ENCODE results near the gene PTPRB.
"Not testable (repeated sequence)": the region's sequence is repeated elsewhere in the genome, so short reads cannot be mapped to it uniquely, and the experiment has no call there.

Gene PTPRB

DNA sequence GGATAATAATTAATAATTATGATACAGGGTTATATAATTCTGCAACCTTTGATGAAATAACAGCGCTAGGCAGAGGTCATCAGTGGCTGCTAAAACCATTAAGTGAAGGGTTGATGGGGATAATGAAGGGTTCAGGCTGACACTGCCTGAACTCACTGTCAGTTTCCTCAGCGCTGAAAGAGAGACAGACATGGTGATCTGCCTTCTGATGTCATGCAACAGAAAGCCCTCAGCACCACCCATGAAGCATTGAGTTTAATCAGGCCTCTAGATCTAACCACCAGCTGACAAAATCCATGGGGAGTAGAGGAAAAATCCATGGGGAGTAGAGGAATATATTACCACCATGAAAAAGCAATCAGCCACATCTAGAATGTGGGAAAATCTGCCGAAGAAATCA is 107.6 kb downstream of the PTPRB start:
- DNase-seq = no peak

DNA sequence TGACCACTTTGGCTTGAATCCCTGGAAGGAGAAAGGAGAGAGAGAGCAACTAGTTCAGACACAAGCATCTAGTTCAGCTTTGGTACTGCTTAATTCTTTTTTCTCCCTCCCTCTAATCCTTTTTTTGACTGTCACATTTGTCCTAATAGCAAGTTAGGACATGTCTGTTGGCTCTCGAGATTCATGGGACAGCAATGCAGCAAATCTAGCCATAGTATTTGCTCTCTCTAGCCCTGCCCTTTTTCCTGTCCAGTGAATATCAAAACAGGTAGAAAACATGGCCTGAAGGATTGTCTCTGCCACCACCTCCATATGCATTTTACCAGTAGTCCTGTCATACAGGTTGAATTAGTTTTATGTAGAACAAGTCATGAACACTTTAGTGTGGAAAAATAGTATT is 116.4 kb downstream of the PTPRB start:
- no peak for DNase-seq

DNA sequence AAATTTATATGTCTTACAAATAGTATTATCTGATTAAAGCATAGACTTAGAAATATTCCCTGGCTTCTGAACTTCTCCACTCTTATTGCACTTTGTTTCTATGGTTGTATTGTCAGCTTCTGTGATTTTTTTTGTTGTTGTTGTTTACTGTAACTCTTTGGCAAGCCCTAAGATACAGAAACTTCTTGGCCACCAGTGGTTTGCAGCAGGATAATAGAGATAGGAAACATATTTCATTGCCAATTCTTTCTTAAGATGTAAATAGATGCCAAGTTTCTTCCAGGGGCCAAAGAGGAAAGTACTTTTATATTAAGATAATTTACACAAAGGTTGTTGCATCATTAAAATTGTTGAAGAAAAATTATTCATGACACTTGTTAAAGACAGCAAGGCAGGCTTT is 123.8 kb downstream of the PTPRB start:
- no peak for DNase-seq

DNA sequence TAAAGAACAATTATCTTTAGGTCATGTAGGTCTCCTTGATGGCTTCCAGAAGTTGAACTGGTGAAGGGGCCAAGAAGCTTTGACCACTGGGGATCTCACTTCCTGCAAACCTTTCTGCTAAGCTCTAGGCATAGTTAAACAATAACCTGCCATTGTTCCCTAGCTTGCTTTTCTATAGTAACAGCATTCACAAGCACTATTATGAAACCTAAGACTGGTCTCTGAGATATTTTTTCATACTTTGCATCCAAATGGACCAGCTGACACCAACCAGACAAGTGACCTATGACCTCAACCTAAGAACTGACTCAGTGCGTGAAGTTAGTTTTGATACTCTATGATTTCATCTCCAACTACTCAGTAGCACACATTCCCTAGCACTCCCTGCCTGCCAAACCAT is 129.1 kb downstream of the PTPRB start:
- DNase-seq = no peak

DNA sequence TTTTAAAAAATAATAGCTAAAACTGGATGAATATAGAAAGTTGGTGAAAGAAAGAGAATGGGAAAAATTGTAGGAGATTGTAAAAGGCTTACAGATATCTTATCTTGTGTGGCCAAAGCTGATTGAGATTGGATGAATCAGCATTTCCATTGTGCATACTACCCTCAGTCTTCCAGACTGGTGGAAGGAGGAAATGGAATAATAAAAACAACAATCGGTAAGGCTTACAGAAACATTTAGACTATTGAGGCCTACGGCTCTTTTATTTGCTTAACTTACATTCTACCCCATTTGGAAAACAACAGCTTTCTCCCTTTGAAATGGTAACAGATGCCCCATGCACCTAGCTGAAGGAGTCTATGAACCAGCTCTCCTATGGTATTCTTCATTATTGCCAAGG is 129.8 kb downstream of the PTPRB start:
- DNase-seq = no peak

DNA sequence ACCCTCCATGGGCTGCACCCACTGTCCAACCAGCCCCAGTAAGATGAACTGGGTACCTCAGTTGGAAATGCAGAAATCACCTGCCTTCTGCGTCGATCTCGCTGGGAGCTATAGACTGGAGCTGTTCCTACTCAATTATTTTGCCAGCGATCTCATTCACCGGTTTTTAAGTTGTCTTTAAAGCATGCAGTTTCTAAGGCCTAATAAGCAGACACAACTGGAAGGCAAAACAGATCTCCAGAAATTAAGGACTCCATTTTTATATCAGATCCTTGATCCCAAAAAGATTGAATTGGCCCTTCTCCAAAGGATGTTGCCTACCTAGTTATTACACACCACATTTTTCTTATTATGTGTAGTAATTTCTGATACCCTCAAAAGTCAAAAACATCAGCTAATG is 139.7 kb downstream of the PTPRB start:
- no peak for DNase-seq

DNA sequence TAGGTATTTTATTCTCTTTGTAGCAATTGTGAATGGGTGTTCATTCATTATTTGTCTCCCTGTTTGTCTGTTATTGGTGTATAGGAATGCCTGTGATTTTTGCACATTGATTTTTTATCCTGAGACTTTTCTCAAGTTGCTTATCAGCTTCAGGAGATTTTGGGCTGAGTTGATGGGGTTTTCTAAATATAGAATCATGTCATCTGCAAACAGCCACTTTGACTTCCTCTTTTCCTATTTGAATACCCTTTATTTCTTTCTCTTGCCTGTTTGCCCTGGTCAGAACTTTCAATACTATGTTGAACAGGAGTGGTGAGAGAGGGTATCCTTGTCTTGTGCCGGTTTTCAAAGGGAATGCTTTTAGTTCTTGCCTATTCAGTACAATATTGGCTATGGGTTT is 144.3 kb downstream of the PTPRB start:
- not testable (repeated sequence) for DNase-seq

DNA sequence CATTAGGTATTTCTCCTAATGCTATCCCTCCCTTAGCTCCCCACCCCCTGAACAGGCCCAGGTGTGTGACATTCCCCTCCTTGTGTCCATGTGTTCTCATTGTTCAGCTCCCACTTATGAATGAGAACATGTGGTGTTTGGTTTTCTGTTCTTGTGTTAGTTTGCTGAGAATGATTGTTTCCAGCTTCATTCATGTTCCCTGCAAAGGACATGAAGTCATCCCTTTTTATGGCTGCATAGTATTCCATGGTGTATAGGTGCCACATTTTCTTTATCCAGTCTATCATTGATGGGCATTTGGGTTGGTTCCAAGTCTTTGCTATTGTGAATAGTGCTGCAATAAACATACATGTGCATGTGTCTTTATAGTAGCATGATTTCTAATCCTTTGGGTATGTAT is 146.3 kb downstream of the PTPRB start:
- DNase-seq = not testable (repeated sequence)

DNA sequence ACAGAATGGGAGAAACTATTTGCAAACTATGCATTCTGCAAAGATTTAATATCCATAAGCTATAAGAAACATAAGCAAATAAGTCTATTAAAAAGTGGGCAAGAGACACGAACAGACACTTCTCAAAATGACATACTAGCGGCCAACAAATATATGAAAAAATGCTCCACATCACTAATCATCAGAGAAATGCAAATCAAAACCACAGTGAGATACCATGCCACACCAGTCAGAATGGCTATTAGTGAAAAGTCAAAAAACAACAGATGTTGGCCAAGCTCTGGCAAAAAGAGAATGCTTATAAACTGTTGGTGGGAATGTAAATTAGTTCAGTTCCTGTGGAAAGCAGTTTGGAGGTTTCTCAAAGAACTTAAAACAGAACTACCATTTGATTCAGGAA is 149.8 kb downstream of the PTPRB start:
- DNase-seq = no peak

DNA sequence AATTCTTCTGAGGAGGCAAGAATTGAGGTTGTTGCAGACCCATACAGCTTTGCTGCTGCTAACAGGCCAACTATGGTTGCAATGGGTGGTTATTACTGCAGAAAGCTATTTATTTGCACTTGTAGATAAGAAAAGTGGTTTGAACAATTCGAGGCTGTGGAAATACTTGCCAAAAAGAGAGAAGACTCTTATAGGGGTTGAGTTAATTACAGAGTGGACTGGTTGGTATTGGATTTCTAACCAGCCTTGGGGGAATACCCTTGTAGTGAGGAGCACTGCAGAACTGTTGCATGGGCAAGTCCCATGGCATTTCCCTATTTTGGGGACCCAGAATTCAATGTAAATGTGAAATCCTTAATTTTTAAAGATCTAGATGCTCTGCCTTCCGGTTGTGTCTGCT is 150.6 kb downstream of the PTPRB start:
- no peak for DNase-seq

DNA sequence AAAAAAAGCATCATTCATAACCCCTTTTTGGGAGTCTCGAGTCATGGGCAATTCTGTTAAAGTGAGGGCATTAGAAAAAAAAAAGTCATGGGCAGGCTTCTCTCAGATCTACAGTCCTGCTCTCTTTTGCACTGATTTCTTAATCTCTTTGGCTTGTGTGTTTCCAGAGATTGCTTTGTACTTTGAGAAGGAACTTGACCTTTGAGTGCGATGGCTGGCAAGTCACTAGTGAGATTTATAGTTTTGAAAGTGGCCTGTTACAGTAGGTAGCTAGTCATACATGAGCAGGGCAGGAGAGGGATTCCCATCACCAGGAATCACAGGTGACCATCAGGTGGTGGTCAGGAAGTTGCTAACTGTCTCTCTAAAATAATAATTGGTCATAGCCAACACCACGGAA is 151.5 kb downstream of the PTPRB start:
- DNase-seq = no peak

DNA sequence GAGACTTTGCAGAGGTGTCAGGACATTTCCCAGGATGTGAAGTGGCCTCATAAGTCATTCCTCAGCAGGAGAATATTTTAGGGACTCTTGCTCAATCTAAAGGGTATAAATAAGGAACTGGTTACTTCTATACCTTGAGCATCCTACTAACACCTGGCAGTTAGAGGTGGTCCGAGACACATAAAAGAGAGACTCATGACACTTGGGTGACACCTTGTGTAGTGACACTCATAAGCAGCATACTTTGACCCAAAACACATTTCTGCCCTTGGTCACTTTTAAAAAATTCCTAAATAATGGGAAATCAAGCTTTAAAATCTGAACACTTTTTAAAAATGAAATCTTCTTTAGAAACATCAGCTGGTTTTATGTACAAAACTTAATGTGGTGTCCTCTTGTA is 152.8 kb downstream of the PTPRB start:
- no peak for DNase-seq

DNA sequence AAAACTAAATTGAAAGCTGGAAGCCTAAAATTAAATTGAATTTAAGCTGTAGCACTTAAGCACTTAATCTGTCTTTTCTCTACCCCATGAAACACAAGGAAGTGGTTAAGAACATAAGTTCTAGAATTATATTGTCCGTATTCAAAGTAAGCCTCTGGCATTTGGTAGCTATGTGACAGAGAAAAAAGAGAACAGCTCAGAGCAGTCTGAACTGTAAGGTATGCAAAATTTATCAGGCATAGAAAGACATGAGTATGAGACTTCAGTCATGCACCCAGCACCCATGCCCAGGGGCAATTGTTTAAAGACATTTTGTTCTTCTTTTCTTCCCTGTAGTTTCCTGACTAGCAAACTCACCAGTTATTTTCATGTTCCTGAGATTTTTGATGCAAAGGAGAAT is 154.5 kb downstream of the PTPRB start:
- no peak for DNase-seq

DNA sequence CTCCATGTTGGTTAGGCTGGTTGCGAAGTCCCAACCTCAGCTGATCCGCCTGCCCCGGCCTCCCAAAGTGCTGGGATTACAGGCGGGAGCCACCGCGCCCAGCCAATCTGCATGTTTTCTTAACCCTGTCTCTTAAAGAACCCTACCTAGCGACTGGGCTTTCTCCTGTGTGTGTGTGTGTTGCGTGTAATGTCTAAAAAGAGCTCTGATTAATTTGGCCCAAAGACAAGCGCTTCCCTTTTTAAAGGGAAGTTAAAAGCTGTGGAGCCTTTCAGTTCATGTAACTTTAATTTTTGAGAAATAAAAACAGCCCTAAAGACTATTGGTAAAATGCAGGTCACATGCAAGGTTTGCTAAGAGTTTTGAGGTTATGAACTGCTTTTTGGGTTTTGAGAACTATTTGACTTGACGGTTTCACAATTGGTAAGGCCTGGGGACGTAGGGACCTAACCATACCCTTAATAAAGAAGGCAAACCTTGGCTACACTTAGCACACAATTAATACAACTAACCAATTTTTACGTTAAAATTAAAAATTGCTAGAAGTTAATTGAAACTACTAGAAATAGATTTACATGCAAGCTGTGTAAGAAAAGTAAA is 167.9 kb downstream of the PTPRB start:
- no peak for DNase-seq

DNA sequence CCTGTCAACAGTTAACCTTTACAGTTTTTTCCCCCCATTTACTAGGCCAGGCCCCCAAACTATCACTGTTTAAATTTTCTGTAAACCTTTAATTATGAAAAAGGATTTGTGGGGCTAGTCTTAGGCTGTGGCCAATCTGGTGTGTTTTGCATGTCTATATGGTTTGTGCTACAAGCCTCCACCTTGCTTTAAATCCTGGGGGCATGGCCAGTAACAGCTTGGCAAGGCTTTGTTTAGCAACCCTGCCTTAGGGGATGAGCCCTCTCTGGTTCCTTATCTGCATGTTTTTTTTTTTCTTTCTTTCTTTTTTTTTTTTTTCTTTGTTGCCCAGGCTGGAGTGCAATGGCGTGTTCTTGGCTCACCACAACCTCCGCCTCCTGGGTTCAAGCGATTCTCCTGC is 168.5 kb downstream of the PTPRB start:
- DNase-seq = no peak

DNA sequence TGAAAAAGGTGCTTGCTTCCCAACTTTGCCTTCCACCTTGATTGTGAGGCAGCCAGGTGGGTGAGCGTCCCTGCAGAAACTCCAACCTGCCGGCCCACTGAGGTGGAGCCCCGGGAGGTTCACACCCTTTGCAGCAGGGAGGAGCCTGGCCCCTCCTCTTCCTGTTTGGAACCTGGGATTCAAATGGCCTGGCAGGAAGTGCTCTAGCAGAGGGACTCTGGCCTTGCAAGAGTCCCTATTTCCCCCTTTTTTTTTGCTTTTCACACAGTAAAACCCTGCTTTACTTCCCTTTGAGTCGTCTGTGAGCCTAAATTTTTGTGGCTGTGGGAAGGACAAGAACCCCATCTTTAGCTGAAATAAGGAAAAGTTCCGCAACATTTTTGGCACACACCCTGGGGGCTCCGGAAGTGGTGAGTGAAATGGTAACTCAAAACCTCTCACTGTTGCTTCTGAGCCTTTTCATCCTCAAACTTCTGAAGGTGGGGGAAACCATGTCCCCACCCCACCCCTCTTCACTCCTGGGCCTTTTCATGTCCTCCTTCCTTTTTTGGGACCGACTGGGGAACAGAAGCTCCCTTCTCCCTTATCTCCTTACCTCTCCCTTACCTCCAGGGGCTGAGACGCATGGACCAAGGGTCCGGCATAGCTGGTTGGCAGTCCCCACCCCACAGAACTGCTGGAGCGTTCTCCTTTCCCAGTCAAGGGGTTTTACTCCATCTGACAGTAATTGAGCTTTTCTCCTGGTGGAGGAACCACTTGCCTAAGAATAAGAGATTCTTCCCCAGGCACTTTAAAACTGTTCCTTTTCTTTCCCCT is 169.1 kb downstream of the PTPRB start:
- DNase-seq = no peak

DNA sequence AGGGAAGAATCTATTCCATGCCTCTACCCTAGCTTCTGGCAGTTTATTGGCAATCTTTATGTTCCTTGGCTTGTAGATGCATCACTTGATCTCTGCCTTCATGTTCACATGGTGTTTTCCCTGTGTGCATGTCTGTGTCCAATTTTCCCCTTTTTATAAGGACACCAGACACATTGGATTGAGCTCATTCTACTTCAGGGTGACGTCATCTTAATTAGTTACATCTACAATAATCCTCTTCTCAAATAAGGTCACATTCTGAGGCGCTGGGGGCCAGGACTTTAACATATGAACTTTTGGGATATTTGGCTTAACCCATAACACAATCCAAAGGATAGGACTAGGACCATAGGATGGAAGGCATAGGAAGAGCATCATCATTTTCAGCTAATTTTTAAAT is 169.8 kb downstream of the PTPRB start:
- no peak for DNase-seq

DNA sequence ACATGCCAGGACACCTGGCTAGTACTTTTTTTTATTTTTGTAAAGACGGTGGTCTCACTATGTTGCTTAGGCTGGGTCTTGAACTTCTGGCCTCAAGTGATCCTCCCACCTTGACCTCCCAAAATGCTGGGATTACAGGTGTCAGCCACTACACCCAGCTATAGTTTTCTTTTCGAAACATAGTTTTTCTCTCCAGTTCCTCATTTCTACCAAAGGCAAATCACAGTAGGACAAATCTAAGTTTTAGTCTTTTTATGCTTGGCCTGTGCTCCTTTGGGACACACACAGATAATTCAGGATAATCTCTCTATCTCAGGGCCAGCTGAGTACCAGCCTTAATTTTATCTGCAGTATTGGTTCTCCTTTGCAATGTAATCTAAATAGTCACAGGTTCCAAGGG is 170.5 kb downstream of the PTPRB start:
- DNase-seq = no peak
